ENCODE results near the gene ATP2B1. TPM values are rescaled to one million over a fixed set of nuclear protein-coding genes. Genes with fewer than 3 reads are reported as not detected.

The ATP2B1 gene
- total RNA-seq, 1 donor from 2014 or later: 15.7 TPM

DNA sequence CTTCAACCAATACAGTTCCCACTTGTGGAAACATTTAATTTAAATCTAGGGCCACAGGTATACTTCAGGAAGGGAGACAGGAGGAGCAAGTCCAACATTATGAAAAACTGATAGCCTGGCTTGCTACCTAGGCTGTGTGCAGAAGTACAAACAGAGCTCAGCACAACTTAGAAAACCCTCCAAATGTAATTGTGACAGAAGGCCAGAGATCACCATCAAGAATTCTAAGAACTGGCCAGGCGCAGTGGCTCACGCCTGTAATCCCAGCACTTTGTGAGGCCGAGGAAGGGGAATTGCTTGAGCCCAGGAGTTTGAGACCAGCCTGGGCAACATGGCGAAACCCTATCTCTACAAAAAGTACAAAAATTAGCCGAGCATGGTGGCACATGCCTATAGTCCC is 14.1 kb downstream of the ATP2B1 start:
- no peak for DNase-seq (ENCODE audit: low read depth in 2 of 2)

DNA sequence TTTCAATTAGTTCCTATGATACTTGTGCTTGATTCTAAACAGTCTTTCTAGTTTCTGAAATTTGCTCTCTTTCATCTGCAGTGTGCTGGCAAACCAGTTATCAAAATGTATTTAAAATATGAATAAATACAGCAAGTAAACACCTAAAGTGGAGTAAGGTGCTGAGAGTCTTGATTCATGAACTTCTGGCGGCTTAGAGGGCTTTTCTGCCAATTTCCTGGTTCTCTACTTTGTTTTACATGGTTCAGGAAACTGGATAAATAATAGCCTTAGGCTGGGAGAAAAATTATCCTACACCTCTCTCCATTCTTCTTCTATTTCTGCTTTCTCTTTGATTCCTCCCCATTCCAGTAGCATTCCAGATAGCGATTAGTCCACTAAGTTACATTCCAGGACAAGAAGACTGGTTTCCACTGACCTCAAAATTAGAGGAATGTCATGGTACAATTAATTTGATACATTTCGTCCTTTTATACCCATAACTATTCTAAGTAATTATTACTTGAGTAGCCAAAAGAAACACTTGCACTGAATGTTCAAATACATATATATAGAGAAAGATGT is 14.9 kb downstream of the ATP2B1 start:
- peak in 1 of 2 donors; percentile 8 for DNase-seq (ENCODE audit: low read depth in 2 of 2)

GRCh38 chr12:89692439-89692838 is 16.2 kb downstream of the ATP2B1 start:
- DNase-seq (ENCODE audit: low read depth in 2 of 2): no peak

DNA sequence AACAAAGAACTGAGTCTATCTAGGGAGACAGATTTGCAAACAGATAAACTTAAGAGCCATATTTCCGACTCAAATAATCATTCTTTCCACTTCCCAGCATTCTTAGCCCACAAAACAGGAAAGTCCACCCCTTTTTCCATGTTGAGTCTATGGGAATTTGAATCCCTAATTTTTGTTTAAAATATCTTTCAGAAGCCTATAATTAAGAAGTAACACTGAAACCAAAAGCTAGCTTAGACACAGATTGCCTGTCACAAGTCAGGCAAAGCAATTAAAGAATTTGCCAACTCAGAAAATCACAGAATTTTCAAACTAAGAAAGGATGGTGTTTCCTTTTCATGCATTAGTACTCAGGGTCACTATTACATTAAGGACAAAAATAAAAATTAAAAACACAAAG is 17.0 kb downstream of the ATP2B1 start:
- no peak for DNase-seq (ENCODE audit: low read depth in 2 of 2)

DNA sequence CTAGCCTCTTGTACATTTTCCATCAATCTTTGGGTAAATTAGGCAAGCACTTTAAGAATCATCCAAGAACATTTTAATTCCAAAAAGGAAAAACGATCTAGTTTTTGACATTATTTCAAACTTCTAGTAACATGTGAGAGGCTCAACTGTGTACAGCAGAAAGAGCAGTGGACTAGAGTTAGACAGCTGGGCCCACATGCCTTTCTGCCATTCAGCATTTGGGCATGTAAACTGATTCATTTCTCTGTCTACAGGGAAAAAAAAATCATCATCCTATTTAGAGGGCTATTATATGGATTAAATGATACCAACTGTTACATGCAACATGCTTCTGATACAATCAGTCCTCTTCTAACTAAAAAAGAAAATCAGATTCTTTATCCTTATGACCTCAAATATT is 17.7 kb downstream of the ATP2B1 start:
- DNase-seq (ENCODE audit: low read depth in 2 of 2): no peak

DNA sequence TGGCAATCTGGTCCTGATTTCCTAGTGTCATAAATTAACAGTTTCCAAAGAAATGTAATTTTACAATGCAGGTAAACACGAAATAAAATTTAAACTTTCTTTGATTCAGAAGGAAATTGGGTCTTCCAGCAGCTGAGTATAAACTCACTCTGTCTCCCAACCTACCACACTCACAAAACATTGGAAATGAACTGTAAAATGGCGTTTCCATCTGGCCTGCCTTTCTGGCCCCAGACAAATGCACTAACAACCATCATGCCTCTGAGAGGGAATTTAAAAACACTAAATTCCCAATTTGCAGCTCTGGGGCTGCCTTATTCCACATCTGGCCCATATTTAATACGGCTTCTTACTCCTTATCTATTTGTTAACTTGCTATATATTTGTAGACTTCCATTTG is 19.3 kb downstream of the ATP2B1 start:
- DNase-seq (ENCODE audit: low read depth in 2 of 2): no peak

DNA sequence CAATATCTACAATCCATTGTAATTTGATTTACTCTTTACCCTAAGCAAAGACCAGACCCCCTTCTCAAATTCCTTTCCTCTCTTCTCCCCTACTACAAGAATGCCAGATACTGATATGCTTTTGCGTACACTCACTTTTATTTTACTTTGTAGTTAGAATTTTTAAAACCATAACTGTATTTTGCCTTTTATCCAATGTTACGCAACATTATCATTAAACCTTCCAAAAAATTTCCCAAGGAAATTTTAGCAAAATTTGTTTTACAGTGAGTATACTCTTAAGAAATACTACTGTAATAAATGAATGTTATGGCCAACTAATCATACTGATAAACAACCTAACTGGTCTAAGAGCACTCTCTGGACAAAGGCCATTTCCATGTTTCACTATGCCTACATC is 22.3 kb downstream of the ATP2B1 start:
- DNase-seq (ENCODE audit: low read depth in 2 of 2): no peak

GRCh38 chr12:89685363-89685972 is 23.2 kb downstream of the ATP2B1 start:
- no peak for DNase-seq (ENCODE audit: low read depth in 2 of 2)

DNA sequence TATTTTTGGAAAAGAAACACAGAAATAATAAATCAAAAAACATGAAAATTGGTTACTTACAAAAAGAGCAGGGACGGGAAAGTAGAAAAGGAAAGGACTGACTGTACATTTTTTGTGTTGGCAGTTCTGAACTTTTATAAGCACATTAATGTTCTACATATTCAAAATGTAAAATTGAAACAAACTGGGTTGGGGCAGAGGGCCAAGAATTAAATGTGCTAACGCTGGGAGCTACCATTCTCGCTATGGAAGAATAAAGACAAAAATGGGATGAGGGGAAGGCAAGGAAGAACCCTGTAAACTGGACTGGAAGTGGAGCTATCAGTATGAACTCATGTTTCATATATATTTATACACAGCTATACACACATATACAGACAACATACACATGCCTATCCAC is 24.5 kb downstream of the ATP2B1 start:
- DNase-seq (ENCODE audit: low read depth in 2 of 2): no peak

DNA sequence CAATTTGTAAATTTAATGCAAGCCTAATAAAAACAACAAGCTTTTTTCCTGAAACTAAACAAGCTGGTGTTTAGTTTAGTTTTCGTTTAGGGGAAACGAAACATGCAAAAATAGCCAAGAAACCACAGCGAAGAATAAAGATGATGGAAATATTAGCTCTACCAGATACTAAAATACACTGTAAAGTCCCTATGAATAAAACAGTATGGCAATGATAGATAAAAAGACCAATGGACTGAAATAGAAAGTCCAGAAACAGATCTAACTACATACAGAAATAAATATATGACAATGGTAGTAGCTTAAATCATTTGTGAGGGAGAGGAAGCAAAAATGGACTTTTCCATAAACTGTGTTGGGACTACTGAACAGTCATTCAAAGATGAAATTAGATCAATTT is 26.4 kb downstream of the ATP2B1 start:
- no peak for DNase-seq (ENCODE audit: low read depth in 2 of 2)

DNA sequence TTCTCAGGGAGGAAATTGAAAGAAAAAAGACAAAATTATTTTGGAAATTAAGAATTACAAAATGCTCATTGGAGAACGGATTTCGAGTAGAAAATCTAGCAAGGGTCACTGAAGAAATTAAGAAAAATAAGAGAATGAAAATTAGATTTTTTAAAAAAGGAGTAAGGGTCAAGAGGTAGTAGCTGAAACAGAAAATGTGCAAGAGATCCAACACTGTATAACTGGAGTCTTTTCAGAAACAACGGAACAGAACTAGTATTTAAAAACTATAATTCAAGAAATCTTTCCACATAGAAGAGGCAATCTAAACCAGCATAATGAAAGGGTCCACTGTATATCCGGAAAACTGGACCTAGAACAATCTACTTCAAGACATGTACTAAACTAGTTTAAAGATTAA is 28.2 kb downstream of the ATP2B1 start:
- no peak for DNase-seq (ENCODE audit: low read depth in 2 of 2)

DNA sequence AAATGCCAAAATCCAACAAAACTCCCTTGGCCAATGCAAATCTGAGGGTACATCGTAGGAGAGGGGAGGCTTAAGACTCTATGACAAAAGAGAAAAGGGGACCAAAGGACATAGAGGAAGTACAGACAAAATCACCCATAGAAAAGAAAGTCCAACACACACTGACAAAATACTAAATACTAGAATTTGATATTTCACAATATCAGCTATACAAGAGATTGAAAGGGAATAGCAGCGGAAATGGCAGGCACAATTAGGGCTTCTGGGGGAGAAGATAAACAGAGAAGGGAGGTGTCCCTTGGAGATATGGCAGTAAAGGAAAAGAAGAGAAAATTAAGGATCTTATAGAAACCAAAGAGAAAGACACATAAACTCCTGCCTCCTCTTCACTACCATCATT is 29.0 kb downstream of the ATP2B1 start:
- no peak for DNase-seq (ENCODE audit: low read depth in 2 of 2)

- no peak for DNase-seq (ENCODE audit: low read depth in 2 of 2)
Measured at GRCh38 chr12:89678225-89678624, 30.4 kb downstream of the ATP2B1 start.

DNA sequence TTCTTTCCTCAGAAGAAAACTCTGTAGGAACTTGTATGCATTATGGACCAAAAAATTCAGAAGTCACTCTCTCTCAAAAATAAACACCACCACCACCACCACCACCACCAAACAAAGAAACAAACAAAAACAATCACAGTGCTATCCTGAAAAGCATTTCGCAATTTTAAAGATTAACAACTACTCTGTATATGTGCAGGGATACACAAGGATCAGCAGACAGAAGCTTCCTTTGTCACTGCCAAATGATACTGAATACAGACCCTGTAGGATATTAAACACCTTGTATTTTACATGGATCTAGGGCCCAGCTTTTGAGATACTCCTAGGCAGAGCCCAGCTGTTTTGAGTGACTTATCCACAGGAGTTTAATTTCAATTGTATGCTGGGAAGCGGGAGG is 31.7 kb downstream of the ATP2B1 start:
- no peak for DNase-seq (ENCODE audit: low read depth in 2 of 2)

- DNase-seq (ENCODE audit: low read depth in 2 of 2): no peak
Measured at GRCh38 chr12:89674326-89674942, 34.2 kb downstream of the ATP2B1 start.

- no peak for DNase-seq (ENCODE audit: low read depth in 2 of 2)
Measured at GRCh38 chr12:89673603-89674002, 35.0 kb downstream of the ATP2B1 start.

DNA sequence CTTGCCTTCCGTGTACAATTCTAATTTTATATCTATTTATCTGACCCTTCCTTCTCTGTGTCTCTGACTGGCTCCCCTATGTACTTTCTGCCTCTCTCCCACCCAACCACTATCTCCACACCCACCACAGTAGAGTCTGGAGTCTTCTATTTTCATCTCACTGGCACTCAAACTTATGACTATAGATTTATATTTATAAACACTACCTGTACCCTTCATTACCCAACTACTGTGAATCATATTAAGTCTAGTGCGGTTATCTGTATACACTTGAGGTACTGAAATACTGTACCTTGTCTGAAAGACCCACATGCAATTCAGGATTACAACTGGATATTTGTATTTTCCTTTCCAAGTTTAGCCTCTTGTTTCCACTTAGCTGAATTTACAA is 36.1 kb downstream of the ATP2B1 start:
- DNase-seq (ENCODE audit: low read depth in 2 of 2): no peak

- DNase-seq (ENCODE audit: low read depth in 2 of 2): no peak
Measured at GRCh38 chr12:89671469-89671868, 37.2 kb downstream of the ATP2B1 start.

DNA sequence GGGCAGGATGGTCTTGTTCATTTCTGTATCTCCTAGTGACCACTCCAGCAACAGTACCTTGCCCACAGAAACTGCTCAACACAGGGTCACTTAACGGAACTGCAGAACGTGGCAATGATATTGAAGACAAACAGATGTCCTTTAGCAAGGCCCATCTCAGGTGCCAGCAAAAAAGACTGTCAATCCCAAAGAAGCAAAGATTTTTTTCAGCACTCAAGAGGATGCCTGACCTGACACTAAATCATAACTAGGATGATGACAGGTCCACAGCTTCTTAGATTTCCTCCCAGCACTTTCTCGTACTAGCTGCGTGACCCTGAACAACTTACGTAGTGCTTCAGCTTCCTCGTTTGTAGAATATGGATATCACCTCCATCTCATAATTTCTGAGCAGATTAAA is 39.4 kb downstream of the ATP2B1 start:
- no peak for DNase-seq (ENCODE audit: low read depth in 2 of 2)

GRCh38 chr12:89665556-89665955 is 43.1 kb downstream of the ATP2B1 start:
- DNase-seq (ENCODE audit: low read depth in 2 of 2): peak in 1 of 2 donors; percentile 6

DNA sequence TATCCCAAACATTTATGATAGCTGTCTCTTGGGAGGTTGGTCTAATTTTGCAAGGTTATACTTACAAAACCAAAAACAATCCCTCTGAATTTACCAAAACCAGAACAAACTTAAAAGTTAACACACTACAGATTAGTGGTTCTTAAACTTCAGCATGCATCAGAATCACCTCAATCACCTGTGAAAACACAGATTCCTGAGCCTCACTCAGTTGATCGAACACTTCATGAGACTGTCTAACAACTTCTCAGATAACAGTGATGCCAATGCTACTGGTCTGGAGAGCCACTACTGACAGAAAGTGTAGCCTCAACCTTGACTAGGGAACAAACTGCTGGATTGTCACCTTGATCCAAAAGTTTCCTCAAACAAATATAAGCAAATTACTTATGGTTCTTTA is 44.2 kb downstream of the ATP2B1 start:
- DNase-seq (ENCODE audit: low read depth in 2 of 2): no peak

- peak in 1 of 2 donors; percentile 3 for DNase-seq (ENCODE audit: low read depth in 2 of 2)
Measured at GRCh38 chr12:89663577-89664357, 44.9 kb downstream of the ATP2B1 start.

DNA sequence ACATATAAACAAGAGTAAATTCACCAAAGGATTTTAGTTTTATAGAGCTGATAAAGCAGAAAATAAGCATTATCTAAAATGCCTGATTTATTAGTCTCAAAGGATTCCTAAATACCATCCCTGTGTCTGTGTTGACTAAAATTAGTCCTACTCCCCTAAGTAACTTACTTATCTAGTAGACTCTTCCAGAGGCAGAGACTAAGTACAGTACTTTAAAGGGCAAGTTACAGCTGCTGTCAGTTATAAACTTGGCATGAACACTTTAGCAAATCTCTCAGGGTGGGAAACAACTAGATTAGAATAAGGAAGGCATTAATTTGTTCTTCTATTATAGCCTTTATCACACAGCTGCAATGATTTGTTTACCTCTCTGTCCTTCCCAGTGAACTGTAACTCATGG is 46.0 kb downstream of the ATP2B1 start:
- no peak for DNase-seq (ENCODE audit: low read depth in 2 of 2)

Data from lung microvascular endothelial cell (primary cell).